Skin of body (tissue), 2 donors: ENCODE results near the gene ADCY9. TPM values are rescaled to one million over a fixed set of nuclear protein-coding genes. Genes with fewer than 3 reads are reported as not detected.
"Not testable (repeated sequence)": the region's sequence is repeated elsewhere in the genome, so short reads cannot be mapped to it uniquely, and the experiment has no call there.

Source experiments
- DNase-seq: peaks from one replicate; lab custom pipeline; 2025; lab: John Stamatoyannopoulos, UW
- total RNA-seq: library from RNA; depleted of rRNA; stranded (reverse); fragments of >200 nt; gene quantifications from one replicate; pipeline ENCODE4 v1.2.3, GENCODE V29; 2014

Gene ADCY9
- total RNA-seq: 11.1 TPM

DNA sequence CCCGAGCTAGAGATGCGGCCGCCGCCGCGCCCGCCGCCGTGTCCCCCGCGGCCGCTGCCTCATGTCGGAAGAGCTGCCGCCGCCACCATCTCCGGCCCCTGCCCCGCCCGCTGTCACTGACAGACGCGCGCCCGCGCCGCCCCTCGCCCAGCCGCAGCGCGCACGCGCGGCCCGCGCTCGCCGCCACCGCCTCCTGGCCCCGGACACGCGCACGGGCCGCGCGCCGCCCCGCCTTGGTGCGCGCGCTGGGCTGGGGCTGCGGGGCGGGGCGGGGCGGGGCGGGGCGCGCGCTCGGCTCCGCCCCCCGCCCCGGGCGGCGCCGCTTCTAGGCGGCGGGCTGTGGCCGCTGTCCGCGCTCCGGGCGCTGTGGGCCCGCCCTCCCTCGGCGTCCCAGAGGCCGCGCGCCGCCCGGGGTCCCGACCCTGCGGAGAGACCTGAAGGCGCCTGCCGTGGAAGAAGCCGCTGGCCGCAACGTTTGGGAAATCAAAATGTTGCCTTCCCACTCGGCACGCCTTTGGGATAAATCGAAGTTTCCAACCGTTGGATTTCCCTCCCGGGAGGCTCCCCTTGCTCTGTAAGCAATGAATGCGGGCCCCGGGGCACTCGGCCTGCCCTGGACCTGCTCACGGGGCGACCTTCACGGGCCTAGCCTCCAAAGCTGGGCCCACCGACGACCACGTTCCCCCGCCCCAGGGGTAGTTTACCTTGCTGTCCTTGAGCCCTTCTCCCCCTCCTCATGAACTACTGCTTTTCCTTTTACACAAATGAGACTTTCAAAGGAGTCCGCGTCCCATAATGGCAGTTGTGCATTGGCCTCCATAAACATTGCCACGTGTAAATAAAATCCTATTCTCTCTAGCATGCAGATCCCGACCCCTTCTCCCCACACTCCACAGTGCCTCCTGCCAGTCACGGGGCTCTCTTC is at the start of gene ADCY9:
Gene ADCY9 (minus strand): TSS at position 118 of the 925 bp plus-strand sequence. CDS start 1,000 bp downstream, outside the sequence.
- DNase-seq: peak; percentile 73

DNA sequence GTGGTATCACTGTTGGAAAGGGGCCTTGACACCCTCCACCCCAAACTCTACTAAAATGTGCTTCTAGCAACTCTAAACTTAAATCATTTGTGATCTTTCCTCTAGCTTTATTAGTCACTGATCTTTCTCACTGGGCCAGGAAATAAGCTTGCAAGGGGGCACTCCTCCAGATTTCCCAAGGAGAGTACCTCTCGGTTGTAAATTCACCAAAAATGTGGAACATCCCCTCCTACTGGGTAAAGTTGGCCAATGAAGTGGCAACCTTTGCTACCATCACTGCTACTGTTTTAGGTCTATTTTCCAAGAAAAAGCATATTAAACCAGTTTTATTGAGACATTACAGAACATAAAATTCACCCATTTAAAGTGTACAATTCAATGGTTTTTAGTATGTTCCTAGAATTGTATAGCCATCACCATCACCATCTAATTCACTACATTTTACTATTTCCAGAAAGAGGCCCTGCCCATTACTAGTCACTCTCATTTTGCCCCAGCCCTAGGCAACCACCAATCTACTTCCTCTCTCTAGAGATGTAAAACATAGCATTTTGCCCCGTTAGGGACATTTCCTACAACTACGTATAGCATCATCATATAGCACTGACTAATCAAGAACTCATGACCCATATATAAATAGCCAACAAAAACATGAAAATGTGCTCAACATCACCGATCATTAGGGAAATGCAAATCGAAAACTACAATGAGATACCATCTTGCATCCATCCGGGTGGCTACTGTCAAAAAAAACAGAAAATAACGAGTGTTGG is 44.6 kb upstream of the ADCY9 start:
- no peak for DNase-seq

DNA sequence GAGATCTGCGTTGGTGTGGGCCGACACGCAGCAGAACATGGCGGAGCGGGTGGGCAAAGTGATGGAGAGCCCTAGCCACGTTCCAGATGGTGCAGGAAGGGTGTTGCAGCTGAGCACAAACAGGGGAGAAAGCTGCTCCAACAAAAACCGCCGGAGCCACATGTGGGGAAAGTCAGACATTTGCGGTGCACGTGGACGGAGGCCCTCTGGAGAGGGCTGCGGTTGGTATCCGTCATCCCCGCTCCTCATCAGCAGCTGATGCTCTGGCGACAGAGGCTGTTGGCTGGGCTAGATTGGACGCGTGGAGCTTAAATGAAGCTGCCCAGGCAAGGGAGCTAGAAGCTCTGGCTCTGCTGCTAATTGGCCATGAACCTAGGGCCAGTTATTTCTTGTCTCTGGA is 43.5 kb upstream of the ADCY9 start:
- peak; percentile 44 for DNase-seq

DNA sequence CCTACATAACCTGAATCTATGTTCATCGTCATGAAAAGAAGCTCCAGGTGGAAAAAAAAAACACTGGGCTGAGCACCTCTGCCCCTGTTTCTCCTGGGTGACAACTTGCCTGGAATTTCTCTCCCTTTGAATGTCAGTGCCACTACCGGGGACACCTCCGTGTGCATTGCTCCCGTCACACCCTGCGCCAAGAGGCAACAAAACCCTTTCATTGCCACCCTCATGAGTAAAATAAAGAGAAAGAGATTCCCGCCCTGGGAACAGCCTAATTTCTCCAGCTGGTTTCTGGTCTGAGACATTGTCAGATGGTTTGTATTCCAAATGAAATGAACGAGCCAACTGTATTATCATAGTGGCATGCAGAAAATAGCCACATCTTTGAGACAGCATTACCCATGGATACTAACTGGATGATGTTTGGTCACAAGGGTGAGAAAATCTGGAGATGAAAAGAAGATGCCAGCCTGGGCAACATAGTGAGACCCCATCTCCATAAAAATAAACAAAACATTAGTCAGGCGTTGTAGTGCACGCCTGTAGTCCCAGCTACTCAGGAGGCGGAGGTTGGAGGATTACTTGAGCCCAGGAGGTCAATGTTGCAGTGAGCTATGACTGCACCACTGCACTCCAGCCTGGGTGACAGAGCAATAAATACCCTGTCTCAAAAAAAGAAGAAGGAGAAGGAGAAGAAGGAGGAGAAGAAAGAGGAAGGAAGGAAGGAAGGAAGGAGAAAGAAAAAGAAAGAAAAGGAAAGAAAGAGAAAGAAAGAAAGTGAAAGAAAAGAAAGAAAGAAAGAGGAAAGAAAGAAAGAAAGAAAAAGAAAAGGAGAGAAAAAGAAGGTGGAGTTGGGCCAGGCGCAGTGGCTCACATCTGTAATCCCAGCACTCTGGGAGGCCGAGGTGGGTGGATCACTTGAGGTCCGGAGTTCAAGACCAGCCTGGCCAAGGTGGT is 42.2 kb upstream of the ADCY9 start:
- no peak for DNase-seq

DNA sequence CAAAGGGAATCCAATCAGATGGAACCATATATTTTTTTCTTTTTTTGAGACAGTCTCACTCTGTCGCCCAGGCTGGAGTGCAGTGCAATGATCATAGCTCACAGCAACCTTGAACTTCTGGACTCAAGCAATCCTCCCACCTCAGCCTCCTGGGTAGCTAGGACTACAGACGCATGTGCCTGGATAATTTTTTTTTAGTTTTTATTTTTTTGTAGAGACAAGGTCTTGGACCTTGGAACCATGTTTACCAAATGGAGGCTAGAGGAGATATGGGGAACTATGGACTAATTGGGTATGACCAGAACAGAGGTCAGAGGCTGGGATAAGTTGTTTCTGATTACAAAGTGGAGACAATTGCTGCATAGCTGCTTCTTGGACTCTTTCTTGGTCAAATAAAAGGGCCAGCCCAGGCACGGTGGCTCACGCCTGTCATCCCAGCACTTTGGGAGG is 41.2 kb upstream of the ADCY9 start:
- DNase-seq: no peak

DNA sequence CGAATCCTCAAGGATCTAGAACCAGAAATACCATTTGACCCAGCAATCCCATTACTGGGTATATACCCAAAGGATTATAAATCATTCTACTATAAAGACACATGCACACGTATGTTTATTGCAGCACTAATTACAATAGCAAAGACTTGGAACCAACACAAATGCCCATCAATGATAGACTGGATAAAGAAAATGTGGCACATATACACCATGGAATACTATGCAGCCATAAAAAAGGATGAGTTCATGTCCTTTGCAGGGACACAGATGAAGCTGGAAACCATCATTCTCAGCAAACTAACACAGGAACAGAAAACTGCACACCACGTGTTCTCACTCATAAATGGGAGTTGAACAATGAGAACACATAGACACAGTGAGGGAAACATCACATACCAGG is 40.3 kb upstream of the ADCY9 start:
- not testable (repeated sequence) for DNase-seq

DNA sequence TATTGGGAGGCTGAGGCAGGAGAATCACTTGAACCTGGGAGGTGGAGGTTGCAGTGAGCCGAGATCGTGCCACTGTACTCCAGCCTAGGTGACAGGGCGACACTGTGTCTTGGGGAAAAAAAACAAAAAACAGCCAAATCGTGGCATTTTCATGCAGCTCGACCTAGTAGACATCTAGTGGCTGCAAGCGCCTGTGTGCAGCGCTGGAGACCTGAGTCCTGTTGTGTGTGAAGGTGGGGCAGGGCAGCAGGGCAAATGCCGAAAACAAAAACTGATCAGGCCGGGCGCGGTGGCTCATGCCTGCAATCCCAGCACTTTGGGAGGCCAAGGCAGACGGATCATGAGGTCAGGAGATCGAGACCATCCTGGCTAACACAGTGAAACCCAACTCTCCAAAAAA is 37.1 kb upstream of the ADCY9 start:
- DNase-seq: not testable (repeated sequence)

DNA sequence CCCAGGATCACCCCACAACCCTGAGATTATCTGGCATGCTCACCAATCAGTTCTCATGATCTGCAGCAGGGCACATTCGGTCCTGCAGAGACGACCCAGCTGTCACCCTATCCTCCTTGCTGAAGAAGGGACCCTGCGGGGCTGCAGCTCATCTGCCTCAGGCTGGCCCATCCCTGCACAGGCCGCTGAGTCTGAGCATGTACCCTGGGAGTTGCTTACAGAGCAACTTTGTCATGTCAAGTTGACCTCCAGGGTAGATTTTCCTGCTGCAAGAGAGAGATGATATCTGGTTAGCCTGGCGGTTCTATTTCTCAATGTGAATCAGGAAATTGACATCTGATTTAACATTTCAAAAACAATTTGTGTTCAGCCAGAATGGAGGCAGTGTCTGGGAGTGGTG is 36.0 kb upstream of the ADCY9 start:
- DNase-seq: no peak

DNA sequence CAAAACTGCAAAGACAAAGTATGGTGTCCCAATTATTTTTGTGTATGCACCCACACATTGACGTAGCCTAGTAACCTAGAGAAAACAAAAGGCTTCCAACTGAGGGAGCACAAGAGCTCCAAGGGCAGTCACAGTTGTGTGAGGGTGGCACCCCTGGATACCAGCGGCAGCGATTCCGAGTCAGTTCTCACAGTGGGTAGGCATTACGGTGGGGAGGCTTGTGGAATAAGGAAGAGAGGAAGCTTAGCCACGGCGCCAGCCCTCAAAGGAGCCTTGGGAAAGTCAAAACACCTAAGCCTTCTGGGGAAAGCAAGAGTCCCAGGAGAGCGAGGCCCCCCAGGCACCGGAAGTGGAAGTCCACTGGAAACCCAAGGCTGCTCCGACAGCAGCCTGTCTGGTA is 31.0 kb upstream of the ADCY9 start:
- no peak for DNase-seq

DNA sequence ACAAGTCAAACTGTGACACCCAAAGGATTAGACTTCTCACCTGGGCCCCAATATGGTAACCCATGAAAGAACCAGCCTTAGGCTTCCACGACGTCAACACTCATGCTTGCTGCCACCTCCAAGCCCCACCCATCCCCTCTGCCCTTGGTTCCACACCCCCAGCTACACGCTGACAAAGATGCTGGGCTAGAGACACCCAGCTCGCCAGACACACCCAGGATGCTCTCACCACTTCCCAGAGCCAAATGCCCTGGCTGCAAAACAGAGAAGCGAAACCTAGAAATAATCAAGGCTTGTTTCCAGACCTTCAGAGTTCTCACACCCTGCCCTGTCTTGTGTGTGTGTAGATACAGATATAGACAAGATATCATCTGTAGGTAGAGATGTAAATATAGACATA is 26.0 kb upstream of the ADCY9 start:
- DNase-seq: no peak

DNA sequence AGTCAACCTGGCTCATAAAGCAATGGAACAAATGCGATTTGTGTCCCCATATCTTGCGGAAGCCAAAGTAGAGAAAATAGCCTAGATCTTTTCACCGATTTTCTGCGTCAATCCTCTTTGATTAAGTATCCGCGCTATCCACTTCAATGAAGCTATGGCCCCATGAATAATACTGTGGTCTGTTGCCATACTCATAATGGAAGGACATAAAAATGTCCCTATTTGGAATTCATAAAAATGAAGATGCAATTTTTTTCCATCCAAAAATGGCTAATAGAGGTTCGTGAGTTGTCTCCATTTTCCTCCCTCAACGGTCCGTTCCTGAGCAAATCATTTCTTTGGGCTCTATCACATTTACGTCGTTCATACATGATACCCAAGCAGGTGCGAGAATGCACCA is 25.4 kb upstream of the ADCY9 start:
- DNase-seq: no peak

DNA sequence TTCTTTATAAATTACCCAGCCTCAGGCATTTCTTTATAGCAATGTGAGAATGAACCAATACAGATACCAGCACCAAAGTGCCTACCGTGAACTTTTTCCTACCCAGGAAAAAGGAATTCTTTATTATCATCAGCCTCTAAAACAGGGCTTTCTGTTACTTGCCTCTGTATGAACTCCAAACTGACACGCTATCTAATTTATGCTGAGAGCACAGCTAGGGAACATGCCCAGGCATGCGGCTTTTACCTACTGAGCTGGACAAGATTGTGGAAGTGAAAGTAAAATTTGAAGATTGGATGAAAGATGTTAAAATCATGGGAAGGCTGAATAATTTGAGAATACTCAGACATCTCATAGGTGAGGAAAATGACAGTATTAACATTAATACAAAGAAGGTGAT is 24.4 kb upstream of the ADCY9 start:
- DNase-seq: no peak

DNA sequence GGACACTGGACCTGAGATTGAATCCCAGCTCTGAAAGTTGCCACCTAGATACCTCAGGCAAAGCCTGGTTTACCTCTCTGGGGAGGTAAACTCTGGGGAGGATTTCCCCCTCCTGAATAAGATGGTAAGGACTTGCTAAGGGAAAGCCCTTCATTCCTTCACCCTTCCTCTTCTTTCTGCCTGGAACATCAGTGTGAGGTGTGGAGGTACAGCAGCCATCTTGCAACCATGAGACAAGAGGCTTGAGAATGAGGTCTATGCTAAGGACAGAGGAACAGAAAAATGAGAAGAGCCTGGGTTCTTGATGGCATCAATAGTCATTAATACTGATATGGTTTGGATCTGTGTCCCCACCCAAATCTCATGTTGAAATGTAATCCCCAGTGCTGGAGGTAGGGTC is 23.7 kb upstream of the ADCY9 start:
- DNase-seq: no peak

DNA sequence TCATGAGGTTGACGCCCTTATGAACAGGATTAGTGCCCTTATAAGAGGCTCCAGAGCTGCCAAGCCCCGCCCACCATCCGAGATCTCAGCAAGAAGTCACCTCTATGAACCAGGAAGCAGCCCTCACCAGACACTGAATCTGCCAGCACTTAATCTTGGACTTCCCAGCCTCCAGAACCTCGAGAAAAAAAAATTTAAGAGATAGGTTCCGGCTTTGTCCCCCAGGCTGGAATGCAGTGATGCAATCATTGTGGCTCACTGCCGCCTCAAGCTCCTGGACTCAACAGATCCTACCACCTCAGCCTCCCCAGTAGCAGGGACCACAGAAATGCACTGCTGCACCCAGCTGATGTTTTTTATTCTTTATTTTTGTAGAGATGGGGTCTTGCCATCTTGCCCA is 22.5 kb upstream of the ADCY9 start:
- DNase-seq: no peak

DNA sequence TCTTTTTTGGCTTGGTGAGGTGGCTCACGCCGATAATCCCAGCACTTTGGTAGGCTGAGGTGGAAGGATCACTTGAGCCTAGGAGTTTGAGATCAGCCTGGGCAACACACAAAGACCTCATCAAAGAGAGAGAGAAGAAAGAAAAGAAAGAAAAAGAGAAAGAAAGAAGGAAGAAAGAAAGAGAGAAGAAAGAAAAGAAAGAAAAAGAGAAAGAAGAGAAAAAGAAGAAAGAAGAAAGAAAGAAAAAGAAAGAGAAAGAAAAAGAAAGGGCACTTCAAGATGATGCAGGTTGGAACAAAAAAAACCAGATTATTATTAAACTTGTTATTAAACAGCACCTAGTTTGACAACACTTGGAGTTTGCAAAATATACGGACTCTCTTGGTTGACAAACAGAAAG is 21.2 kb upstream of the ADCY9 start:
- DNase-seq: no peak

DNA sequence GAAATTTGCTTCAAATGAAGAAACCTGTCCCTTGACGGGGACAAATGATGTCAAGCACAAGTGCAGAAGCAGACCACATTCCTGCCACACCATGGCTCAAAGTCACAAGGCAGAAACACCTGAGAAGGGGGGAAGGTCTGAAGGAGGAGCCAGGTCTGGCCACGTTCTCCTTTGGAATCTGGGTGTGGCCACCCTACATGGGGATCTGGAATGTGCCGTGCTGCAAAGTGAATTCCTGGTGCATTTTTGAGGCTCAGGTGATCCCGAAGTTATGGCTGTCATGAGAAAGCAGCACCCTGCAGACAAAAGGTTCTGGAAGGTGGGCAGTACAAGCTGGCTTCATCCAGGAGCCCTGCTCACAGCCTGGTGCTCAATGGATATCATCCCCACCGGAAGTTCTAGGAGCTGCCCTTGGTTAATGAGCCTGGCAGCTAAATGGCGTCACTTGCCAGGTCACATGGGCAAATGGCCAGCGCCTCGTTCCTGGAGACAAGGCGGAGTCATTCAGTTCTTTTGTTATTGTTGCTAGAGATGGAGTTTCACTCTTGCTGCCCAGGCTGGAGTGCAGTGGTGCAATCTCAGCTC is 20.1 kb upstream of the ADCY9 start:
- DNase-seq: no peak

DNA sequence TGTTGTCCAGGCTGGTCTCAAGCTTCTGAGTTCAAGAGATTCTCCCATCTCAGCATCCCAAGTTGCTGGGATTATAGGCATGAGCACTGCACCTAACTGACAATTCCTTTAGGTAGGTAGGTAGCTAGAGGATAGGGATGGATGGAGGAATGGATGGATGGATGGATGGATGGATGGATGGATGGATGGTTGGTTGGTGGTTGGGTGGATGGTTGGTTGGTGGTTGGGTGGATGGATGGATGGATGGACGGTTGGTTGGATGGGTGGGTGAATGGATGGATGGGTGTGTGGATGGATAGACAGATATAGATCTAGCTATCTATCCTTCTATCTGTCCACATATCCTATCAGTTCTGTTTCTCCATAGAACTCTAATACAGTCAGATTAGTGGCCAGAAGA is 19.3 kb upstream of the ADCY9 start:
- DNase-seq: no peak

DNA sequence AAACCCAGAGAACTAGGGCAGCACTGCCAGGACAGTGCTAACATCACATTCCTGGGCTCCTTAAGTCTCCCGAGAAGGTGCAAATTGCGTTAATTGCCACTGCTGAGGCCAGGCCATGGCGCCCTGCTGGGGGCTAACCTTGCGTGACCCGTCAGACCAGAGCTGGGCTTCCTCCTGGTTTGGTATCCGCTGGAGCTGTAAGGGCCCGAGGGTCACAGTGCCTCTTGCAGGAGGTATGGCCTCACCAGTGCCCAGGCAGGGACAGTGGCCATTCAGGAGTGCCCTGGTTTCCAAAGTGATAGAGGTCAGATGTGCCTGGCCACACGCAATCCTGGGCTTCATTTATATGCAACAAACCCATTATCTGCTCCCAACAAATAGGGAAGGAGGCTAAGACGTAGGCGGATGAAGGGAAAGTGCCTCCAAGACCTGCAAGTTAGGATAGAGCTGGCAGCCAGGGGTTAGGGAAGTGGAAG is 17.7 kb upstream of the ADCY9 start:
- DNase-seq: no peak

DNA sequence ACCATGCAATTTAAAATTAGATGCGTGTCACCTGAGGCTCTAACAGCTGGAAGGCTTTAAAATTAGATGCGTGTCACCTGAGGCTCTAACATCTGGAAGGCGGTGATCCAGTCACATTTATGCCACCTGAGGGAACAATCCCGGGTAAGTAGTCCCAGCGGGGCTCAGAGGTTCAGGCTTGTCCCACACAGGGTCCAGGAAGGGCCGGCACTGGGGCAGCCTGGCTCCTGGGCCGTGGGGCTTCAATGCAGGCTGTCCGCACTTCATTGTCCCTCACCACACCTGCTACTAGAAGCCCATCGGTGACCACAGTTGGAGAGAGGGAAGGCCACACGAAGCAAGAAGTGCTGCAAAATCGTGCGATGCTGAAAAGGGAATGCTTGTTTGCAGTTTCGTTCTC is 15.4 kb upstream of the ADCY9 start:
- DNase-seq: no peak

DNA sequence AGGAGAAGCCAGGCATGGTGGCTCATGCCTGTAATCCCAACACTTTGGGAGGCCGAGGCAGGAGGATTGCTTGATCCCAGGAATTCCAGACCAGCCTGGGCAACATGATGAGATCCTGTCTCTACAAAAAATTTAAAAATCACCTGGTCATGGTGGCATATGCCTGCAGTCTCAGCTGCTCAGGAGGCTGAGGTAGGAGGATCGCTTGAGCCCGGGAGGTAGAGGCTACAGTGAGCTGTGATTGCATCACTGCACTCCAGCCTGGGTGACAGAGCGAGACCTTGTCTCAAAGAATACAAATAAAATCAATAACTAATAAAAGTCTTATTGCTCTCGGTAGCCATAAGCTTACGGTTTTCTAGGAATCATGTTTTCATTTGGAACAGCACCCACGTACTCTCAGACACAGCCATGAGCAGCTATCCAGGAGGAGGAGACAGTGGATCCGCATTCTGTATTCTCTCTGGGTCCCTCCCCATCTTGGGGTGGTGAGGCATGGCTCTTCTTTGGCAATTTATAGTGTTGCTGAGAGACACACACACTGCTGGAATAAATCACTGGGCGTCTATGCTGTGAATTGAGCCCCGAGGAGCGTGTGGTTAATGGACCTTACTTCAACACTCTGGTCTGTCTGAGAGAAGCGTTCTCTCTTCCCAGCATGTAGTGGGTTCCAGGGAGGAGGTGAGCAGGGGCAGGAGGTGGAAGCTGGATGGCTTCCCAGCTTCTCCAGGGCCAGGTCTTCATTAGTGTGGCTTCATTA is 8.5 kb upstream of the ADCY9 start:
- DNase-seq: no peak
